Measurements from ENCODE around the gene MDH1B. TPM values are rescaled to one million over a fixed set of nuclear protein-coding genes. Genes with fewer than 3 reads are reported as not detected.

The MDH1B gene
- total and polyA plus RNA-seq, 5 donors from 2014 or later, result not detected

- Mint-ChIP-seq H3K9me3 (no peaks in the 10 kb centered on the region), H3K4me3 (no peak overlapping the region), H3K27ac (no peak overlapping the region), H3K4me1 (no peaks in the 10 kb centered on the region), H3K27me3 (peaks cover 8% of the 10 kb centered on the region), H3K36me3 (no peaks in the 10 kb centered on the region)
- no peaks in the 10 kb centered on the region for H3K36me3 ChIP-seq (ENCODE audit: control insufficient read depth, insufficient read depth, low read length)
- ATAC-seq (ENCODE audit: low read depth in 2 of 2) (no peak), DNase-seq (no peak)
- H3K27me3 ChIP-seq (ENCODE audit: control insufficient read depth, insufficient read depth, low read length), result peaks cover 4% of the 10 kb centered on the region
- H3K4me1 ChIP-seq (ENCODE audit: control insufficient read depth, insufficient read depth, low read length, poor library complexity, severe bottlenecking), result no peaks in the 10 kb centered on the region
- no peak overlapping the region for H3K4me3 ChIP-seq (ENCODE audit: low read depth, low read length)
- no peak overlapping the region for H3K27ac ChIP-seq (ENCODE audit: insufficient read depth, low read length, poor library complexity, severe bottlenecking)
- H3K9me3 ChIP-seq (ENCODE audit: control insufficient read depth in 2 of 2, low read length in 2 of 2), result no peaks in the 10 kb centered on the region
These were observed 76.7 kb downstream of the MDH1B start for GRCh38 chr2:206688453-206688852.

Other genes starting within 250 kb of the MDH1B start
- gene FAM237A, start 122.8 kb downstream of the MDH1B start, total RNA-seq, result not detected
- gene FAM237A, start 122.8 kb downstream of the MDH1B start, polyA plus RNA-seq, result not detected
- gene DYTN, start 46.9 kb downstream of the MDH1B start, total RNA-seq, result not detected
- not detected for gene DYTN, start 46.9 kb downstream of the MDH1B start, polyA plus RNA-seq
- 18.4 TPM for gene FASTKD2, start 278 bp upstream of the MDH1B start, total RNA-seq
- 10 to 100 TPM; 17.5 to 23.9 (median 22.7) TPM for gene FASTKD2, start 278 bp upstream of the MDH1B start, polyA plus RNA-seq
- gene CPO, start 174.2 kb upstream of the MDH1B start, total RNA-seq, result not detected
- gene CPO, start 174.2 kb upstream of the MDH1B start, polyA plus RNA-seq, result not detected

All from CD4-positive, CD25-positive, alpha-beta regulatory T cell (primary cell).